Panc1 (cell line): ENCODE measurements around the gene CBFB.

Experiments
- POLR2AphosphoS5 ChIP-seq: IDR thresholded peaks from 2 replicates; pipeline ENCODE4 v1.6.1; 2012; ENCODE audit warnings: mild to moderate bottlenecking, low read depth, low read length, moderate library complexity
- TF ChIP-seq, protein P1 (sequence below), 2 experiments: IDR thresholded peaks; 2 replicates each; pipeline ENCODE4 v1.6.1; 2011 to 2012; ENCODE audit warnings: low read depth in 2 of 2, control low read depth in 1 of 2, low read length in 1 of 2, mild to moderate bottlenecking in 1 of 2, moderate library complexity in 1 of 2; ENCODE audit not compliant: insufficient read depth in 1 of 2

DNA sequence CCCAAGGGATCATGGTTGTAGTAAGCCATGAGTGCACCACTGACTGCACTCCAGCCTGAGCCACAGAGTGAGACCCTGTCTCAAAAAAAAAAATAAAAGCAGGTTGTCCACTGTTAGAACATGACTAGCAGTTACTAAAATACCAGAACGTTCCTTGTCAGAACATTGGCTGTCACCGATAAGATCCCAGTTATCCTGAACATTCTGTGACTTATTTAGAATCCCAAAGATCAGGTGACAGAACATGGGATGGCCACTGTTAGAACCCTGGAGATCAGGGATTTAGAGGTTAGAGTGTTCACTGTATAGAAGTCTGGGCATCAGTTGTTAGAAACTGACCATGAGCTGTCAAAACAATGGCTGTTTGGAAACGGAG, 32.0 kb upstream of the CBFB start:
- TF ChIP-seq, protein P1, sequence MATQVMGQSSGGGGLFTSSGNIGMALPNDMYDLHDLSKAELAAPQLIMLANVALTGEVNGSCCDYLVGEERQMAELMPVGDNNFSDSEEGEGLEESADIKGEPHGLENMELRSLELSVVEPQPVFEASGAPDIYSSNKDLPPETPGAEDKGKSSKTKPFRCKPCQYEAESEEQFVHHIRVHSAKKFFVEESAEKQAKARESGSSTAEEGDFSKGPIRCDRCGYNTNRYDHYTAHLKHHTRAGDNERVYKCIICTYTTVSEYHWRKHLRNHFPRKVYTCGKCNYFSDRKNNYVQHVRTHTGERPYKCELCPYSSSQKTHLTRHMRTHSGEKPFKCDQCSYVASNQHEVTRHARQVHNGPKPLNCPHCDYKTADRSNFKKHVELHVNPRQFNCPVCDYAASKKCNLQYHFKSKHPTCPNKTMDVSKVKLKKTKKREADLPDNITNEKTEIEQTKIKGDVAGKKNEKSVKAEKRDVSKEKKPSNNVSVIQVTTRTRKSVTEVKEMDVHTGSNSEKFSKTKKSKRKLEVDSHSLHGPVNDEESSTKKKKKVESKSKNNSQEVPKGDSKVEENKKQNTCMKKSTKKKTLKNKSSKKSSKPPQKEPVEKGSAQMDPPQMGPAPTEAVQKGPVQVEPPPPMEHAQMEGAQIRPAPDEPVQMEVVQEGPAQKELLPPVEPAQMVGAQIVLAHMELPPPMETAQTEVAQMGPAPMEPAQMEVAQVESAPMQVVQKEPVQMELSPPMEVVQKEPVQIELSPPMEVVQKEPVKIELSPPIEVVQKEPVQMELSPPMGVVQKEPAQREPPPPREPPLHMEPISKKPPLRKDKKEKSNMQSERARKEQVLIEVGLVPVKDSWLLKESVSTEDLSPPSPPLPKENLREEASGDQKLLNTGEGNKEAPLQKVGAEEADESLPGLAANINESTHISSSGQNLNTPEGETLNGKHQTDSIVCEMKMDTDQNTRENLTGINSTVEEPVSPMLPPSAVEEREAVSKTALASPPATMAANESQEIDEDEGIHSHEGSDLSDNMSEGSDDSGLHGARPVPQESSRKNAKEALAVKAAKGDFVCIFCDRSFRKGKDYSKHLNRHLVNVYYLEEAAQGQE (IDR thresholded peaks at IDR 0.05; ENCODE audit: insufficient read depth in 1 of 2, low read depth in 2 of 2, low read length in 1 of 2), result no peak
- no peak for TF ChIP-seq POLR2AphosphoS5
